Uterus (tissue), 2 donors: ENCODE data around the gene GPRIN3.

ENCODE experiments used
- CTCF ChIP-seq, 4 experiments: fragments of 200-600 bp in 2 of 4; fragments of 450-650 bp in 2 of 4; sonication (generic) in 2 of 4; IDR thresholded peaks; one replicate each; pipeline ENCODE4 v1.5.1; 2016 to 2019; ENCODE audit warnings: antibody characterized with exemption in 4 of 4, mild to moderate bottlenecking in 2 of 4, moderate library complexity in 1 of 4
- POLR2A ChIP-seq, 2 donors: fragments of 450-650 bp; IDR thresholded peaks; one replicate each; pipeline ENCODE4 v1.6.1; 2016; ENCODE audit warnings: antibody characterized with exemption in 2 of 2, mild to moderate bottlenecking in 1 of 2, moderate library complexity in 1 of 2

GRCh38 chr4:89196745-89197144, 110.9 kb downstream of the GPRIN3 start:
- TF ChIP-seq CTCF (IDR thresholded peaks at IDR 0.05) (no peak), POLR2A (IDR thresholded peaks at IDR 0.05) (no peak)
